Right renal pelvis (tissue), 4 donors: ENCODE data around the gene MICAL3. TPM values are rescaled to one million over a fixed set of nuclear protein-coding genes. Genes with fewer than 3 reads are reported as not detected.
"Not testable (repeated sequence)": the region's sequence is repeated elsewhere in the genome, so short reads cannot be mapped to it uniquely, and the experiment has no call there.

Experiments
- DNase-seq, 4 donors: peaks; one replicate each; pipeline ENCODE4 v3.0.0-alpha.2; 2013; ENCODE audit warnings: low read depth in 4 of 4, low spot score in 3 of 4, missing footprints in 1 of 4
- polyA plus RNA-seq, 4 donors: library from polyadenylated mRNA; unstranded; fragments of 120-200 nt; gene quantifications; one replicate each; pipeline ENCODE4 v1.2.1, GENCODE V29; 2013; ENCODE audit not compliant: insufficient read length in 4 of 4

The MICAL3 gene
- polyA plus RNA-seq, 4 donors: 25.6 to 31.5 (median 27.7) TPM

- no peak for DNase-seq
These were observed 84.8 kb downstream of the MICAL3 start for GRCh38 chr22:17939579-17939978.

DNA sequence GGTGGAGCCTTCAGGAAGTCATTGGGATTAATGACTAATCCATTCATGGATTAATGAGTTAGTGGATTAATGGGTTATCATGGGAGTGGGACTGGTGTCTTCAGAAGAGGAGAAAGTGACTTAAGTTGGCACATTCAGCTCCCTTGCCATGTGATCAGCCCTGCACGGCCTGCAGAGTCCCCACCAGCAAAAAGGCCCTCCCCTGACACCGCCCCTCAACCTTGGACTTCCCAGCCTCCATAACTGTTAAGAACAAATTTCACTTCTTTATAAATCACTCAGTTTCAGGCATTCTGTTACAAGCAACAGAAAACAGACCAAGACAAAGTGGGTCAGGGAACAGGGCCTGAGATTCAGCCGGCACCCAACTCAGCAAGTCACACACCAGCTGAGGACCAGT, 85.3 kb downstream of the MICAL3 start:
- DNase-seq: no peak

DNA sequence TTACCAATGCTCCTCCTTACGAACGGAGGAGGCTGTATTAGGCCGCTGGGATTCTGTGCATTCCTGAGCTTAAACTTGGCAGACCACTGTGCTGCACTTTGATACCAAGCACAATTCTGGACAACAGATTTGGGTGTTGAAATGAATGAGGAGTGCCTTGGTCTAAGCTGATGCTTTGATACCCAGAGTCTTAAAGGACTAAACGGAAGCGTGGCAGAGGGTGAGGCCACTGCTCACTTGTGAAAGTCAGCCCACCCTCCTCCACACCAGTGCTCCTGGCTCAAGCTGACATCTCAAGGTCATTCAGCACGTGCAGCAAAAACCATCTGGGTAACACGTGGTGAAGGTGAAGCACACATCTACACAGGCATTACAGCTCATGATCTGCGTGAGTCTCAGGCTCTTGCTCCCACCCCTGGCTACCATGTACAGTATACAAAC, 85.9 kb downstream of the MICAL3 start:
- DNase-seq: no peak

GRCh38 chr22:17932457-17932856, 91.9 kb downstream of the MICAL3 start:
- DNase-seq: not testable (repeated sequence)

DNA sequence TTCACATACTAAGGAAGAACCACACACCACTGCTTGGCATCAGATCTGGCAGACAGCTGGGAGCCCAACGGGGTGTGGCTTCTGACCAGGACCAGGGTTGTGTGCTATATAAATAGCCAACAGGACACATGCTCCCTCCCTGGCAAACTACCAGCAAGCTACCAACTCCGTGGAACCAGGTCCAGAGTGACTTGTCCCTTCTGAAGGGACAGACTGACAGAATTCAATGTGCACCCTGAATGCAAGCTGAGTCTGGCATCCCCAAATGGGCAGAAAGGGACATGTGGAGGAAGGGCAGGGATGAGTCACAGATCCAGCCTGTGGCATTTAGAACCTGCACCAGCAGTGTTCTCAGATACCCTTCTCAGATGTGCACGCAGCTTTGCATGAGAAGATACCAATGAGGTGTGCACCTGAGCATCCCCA, 92.9 kb downstream of the MICAL3 start:
- no peak for DNase-seq

- no peak for DNase-seq
These were observed 93.7 kb downstream of the MICAL3 start for GRCh38 chr22:17930455-17931313.

- no peak for DNase-seq
These were observed 94.5 kb downstream of the MICAL3 start for GRCh38 chr22:17929909-17930308.

DNA sequence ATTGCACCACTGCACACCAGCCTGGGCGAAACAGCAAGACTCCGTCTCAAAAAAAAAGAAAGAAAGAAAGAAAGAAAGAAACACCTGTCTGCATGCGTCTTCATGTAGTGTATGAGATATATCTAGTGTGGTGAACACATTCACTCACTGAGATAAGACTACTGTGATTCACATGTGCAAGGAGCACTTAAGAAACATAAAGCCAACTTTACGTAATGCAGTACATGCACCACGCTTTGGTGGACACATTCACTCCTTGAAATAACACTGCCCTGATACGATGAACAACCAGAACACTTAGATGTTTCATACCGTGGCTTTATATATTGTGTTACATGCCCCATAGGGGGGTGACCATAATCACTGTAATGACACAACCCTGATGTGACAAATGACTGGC, 96.0 kb downstream of the MICAL3 start:
- DNase-seq: no peak

GRCh38 chr22:17927062-17927461, 97.3 kb downstream of the MICAL3 start:
- no peak for DNase-seq

DNA sequence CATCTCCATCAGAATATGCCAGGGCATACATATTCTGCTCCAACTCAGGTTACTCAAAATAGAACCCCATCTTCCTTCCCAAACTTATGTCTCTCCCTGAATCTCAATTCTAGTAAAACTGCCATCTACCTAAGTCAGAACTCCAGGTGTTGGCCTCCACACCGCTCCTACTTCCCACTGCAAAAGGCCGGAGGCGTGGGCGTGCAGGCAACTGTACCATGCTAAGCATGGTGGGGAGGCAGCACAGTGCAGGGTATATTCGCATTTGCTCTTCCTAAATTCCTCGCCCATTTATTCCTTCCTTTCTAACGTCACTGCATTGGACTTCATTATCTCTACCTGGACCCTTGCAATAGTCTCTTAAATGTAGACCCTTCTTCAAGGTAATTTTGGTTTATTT, 97.8 kb downstream of the MICAL3 start:
- DNase-seq: no peak

DNA sequence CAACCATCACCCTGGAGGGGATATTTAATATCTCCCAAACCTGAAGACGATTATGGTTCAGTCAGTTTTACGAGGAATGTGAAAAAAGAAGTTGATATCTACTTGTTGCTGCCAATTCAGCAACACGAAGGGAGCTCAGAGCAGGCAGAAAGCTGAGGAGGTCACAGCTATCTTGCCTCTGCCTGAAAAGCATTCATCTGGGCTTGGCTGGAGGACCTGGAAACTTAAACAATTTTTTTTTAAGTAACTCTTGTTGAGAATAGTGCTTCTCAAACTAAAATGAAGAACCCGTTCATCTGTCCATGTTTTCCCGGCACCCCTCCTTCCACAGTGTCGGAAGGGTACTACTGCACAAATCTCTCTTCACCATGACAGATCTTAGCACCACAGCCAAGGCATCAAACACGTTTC, 98.9 kb downstream of the MICAL3 start:
- DNase-seq: no peak

DNA sequence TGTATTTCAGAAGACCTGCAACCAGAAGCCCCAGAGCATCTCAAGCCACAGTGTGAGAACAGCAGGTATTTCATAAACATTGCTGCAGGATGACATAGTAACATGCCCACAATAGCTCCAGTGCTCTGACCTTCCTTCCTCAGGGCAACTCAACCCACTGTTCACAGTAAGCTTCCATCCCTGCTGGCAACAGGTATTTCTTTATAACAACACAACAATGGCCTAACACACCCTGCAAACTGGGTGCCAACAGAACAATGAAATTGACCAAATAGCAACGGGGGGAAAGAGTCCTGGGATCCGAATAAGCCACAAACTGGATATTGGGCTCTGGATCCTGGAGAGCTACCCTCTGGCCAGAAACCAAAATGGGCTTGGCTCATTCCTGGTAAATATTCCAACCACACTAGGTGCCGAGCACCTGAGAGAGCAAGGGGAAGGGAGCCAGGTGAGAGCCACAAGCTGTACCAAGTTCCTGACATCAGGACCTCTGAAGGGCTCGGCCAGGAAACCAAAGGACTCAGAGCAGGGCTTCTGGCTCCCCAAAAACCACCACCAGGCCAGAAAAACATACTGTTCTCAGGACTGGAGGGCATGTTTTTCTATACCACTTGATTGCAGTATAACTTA, 99.5 kb downstream of the MICAL3 start:
- DNase-seq: no peak

- DNase-seq: no peak
These were observed 100.3 kb downstream of the MICAL3 start for GRCh38 chr22:17924076-17924475.

DNA sequence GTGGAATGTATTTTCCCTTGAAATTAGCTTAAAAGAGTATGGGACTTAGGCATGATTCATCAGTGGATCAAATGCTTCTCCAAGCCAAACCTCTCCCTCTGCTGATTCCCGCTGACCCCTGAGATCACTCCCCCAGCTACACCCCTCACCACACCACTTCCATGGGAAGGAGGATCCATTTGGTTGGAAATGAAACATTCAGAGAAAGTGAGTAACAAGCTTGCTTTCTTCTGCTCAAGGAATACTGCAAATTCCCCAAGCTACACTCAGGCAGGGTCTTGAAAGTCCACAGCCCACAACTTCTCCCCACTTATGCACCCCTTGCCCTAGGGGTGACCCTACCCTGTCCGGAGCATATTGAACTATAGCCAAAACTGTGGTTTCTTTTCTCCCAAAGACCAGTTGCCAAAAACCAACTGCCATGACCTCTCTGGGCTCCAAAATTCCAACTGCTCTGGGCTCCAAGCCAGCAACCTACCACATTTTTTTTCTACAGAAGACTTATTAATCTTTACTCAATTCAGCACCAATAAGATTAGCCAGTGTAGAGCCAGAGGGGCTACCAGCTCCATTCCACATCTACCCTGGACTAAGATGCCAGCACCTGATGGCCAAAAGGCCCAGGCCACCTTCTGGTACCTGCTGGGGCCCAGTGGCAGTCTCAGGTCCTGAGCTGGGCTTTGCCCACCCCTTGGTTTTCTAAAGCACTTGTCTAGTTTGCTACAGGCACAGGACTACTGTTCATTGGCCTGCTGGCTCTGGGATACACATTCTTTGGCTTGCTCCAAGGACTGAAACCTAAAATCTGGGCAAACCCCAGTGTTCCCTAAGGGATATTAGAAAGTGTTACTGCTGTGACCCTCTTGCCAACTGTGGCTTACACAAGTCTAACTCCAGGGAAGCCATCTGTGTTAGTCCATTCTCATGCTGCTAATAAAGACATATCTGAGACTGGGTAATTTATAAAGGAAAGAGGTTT, 101.1 kb downstream of the MICAL3 start:
- no peak for DNase-seq

- DNase-seq: no peak
These were observed 102.2 kb downstream of the MICAL3 start for GRCh38 chr22:17921871-17922821.

- no peak for DNase-seq
These were observed 103.2 kb downstream of the MICAL3 start for GRCh38 chr22:17920992-17921650.

DNA sequence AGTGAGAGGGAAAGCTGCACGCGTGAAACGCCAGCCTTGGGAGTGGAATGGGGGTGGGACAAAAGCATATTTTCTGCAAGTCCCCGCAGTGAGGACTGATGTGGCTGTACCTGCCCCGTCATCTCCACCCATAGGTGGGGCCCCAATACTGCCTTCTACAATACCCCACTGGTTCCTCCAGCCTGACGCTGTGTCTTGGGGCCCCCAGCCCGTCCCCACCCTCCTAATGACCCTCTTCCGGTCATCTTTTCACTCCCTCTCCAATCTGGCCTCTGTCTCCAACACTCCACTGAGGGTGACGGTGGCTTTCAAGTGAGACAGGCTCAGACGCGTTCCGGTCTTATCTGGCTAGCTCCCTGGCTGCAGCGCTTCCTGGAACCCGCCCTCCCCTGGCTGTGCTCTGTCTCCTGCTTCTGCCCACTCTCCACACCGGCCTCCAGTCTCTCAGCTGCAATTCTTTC, 104.2 kb downstream of the MICAL3 start:
- DNase-seq: no peak

DNA sequence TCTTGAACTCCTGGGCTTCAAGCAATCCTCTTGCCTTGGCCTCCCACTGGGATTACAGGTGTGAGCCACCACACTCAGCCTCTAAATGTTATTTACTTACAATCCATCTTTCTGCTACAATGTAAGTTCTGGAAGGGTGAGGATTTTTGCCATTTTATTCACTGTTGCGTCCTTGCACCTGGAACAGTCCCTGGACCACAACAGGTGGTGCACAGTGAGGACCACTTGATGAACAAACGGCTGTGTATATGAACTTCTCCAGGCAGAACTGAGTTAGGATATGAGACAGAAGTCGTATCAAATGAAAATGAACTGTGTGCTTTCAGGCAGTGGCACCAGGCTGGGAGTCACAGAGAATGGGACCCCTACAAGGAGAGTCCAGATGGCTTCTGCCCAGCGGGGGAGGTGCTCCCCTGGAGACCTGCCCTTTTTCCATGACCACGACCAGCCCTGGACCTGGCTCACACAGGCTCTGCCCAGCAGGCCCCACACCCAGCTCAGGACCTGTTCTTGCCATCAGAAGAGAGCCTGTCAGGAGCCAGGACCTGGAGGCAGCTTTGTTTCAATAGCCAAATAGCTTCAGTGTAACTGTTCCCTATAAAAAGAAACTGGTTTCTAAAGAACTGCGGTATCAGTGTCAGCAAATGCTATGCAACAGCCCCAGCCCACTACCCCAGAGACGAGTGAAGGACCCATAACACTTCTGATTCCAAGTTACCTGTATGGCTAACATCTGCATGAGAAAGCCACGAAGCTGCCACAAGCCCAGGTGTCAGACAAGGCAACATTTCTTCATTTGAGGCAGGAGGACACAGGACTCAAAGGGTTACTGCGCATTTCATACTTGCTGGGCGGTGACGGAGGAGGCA, 104.9 kb downstream of the MICAL3 start:
- DNase-seq: no peak
